Body of pancreas (tissue), 4 donors: Measurements from ENCODE around the gene KRTAP5-9. TPM values are rescaled to one million over a fixed set of nuclear protein-coding genes. Genes with fewer than 3 reads are reported as not detected.

ENCODE experiments used
- ATAC-seq: fragments of 150-250 bp; one replicate; pipeline ENCODE4 v1.9.1; 2016
- DNase-seq, 4 donors: peaks; one replicate each; pipeline ENCODE4 v3.0.0-alpha.2; 2019
- H3K27ac ChIP-seq, 4 donors: fragments of 200-600 bp; sonication (generic); 1 replicate in 3 of 4; 2 replicates in 1 of 4; pipeline versions ENCODE4 v1.5.1 to v1.6.1; 2016 to 2019; ENCODE audit warnings: mild to moderate bottlenecking in 1 of 4, mixed read lengths in 1 of 4, moderate library complexity in 1 of 4
- H3K27me3 ChIP-seq, 2 donors: fragments of 200-600 bp; sonication (generic); one replicate each; pipeline ENCODE4 v1.6.0; 2016; ENCODE audit warnings: mild to moderate bottlenecking in 1 of 2
- H3K36me3 ChIP-seq, 2 donors: fragments of 200-600 bp; sonication (generic); replicated peaks in 1 of 2; 2 replicates each; pipeline ENCODE4 v1.5.1; 2016; ENCODE audit warnings: low read depth in 2 of 2; ENCODE audit not compliant: insufficient read depth in 1 of 2
- H3K4me1 ChIP-seq: fragments of 200-600 bp; sonication (generic); one replicate; pipeline ENCODE4 v1.6.0; 2016
- H3K4me3 ChIP-seq, 2 donors: fragments of 200-600 bp; sonication (generic); 1 replicate in 1 of 2; 2 replicates in 1 of 2; pipeline ENCODE4 v1.5.1; 2016 to 2019
- H3K9me3 ChIP-seq, 3 donors: fragments of 200-600 bp; sonication (generic); 1 replicate in 2 of 3; 2 replicates in 1 of 3; pipeline ENCODE4 v1.5.1; 2016
- POLR2A ChIP-seq, 3 donors: fragments of 450-650 bp; IDR thresholded peaks; one replicate each; pipeline ENCODE4 v1.6.1; 2016; ENCODE audit warnings: antibody characterized with exemption in 3 of 3, mild to moderate bottlenecking in 2 of 3
- WGBS, 2 donors: methylation state at CpG; one replicate each; pipeline ENCODE4 v1.1.5; 2017; 5-methylcytosine and 5-hydroxymethylcytosine counted together
- intact Hi-C: fragments of 100-400 bp; cut with DNase I; formaldehyde crosslinking; loops from one replicate; pipeline ENCODE4 v1.15.1; 2023
- total RNA-seq, 2 donors: library from RNA; depleted of rRNA; stranded (reverse); fragments of >200 nt; gene quantifications; one replicate each; pipeline ENCODE4 v1.1.0, GENCODE V29; 2016
- TF ChIP-seq, protein P1 (sequence below), 7 experiments: fragments of 450-650 bp in 4 of 7; fragments of 200-600 bp in 3 of 7; sonication (generic) in 3 of 7; IDR thresholded peaks; one replicate each; pipeline ENCODE4 v1.5.1; 2016 to 2019; ENCODE audit warnings: antibody characterized with exemption in 7 of 7

KRTAP5-9 gene
- total RNA-seq, 2 donors from 2014 or later = 3.0 TPM; not detected in 1

DNA sequence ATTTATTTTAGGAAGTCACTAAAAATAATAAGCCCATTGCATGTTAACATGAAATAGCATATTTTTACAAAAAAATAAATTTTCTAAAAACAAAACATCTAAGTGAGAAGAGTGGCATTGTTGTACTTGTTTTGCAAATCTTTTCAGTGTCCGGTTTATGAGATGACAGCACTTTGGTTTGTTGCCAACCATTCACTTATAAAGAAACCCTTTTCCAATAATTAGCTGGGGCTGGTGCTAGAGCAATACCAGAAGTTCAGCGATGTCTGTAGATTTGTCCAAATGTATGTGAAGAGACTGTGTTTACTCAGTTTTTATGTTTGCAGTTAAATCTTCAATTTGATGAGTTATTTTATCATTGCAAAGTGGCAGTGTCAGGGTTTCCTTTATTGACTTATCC, 43.2 kb upstream of the KRTAP5-9 start:
- Histone ChIP-seq H3K27me3 (no peaks in the 10 kb centered on the region), H3K4me1 (no peaks in the 10 kb centered on the region), H3K27ac (no peak overlapping the region), H3K36me3 (peaks cover 0 to 2% of the 10 kb centered on the region in 2 donors), H3K4me3 (no peak overlapping the region), H3K9me3 (no peaks in the 10 kb centered on the region)
- TF ChIP-seq POLR2A (IDR thresholded peaks at IDR 0.05) = no peak
- TF ChIP-seq, protein P1, sequence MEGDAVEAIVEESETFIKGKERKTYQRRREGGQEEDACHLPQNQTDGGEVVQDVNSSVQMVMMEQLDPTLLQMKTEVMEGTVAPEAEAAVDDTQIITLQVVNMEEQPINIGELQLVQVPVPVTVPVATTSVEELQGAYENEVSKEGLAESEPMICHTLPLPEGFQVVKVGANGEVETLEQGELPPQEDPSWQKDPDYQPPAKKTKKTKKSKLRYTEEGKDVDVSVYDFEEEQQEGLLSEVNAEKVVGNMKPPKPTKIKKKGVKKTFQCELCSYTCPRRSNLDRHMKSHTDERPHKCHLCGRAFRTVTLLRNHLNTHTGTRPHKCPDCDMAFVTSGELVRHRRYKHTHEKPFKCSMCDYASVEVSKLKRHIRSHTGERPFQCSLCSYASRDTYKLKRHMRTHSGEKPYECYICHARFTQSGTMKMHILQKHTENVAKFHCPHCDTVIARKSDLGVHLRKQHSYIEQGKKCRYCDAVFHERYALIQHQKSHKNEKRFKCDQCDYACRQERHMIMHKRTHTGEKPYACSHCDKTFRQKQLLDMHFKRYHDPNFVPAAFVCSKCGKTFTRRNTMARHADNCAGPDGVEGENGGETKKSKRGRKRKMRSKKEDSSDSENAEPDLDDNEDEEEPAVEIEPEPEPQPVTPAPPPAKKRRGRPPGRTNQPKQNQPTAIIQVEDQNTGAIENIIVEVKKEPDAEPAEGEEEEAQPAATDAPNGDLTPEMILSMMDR (IDR thresholded peaks at IDR 0.05) = no peak
- 36 to 45% methylated on average over 2 of the region's 2 CpGs for WGBS, 2 donors
- intact Hi-C loops = no loop called here
- ATAC-seq = no peak
- no peak for DNase-seq

DNA sequence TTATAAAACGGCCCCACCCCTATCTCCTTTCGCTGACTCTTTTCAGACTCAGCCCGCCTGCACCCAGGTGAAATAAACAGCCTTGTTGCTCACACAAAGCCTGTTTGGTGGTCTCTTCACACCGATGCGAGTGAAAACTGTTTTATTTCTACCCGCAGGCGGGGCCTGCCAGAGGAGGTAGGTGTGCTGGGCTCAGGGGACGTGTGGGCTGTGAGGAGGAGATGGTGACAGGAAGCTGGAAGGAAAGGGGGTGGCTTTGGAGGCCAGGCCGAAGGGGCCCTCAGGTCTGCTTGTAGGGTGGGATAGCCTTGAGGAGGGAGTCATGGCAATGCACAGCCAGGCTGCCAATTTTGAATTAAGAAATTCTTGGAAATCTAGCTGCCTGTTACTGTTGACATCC, 42.4 kb upstream of the KRTAP5-9 start:
- intact Hi-C loops = no loop called here
- Histone ChIP-seq H3K4me3 (no peak overlapping the region), H3K27ac (no peak overlapping the region), H3K27me3 (no peaks in the 10 kb centered on the region), H3K9me3 (no peaks in the 10 kb centered on the region), H3K4me1 (no peaks in the 10 kb centered on the region), H3K36me3 (no peaks in the 10 kb centered on the region)
- DNase-seq (no peak), ATAC-seq (no peak)
- WGBS, 2 donors = 92% methylated on average over 9 of the region's 9 CpGs
- TF ChIP-seq, protein P1 (IDR thresholded peaks at IDR 0.05) = no peak
- TF ChIP-seq POLR2A (IDR thresholded peaks at IDR 0.05) = no peak

DNA sequence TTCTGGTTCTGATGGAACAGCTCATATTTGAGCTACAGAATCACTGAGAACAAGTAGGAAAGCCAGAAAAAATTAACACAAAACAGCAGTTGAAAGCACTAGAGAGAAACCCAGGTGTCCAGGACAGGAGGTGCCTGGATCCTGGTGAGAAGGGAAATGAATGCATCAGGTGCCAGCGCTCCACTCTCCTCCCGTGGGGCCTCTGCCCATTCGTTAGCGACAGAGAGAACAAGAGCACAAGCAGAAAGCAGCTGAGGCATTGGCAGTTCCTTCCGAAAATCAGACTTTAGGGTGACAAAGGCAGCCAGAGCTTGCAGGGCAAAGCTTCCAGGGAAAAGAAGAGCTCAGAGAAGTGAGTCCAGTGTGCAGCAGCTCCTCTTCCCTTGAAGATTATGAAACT, 41.1 kb upstream of the KRTAP5-9 start:
- H3K4me3 ChIP-seq = no peak overlapping the region
- no peaks in the 10 kb centered on the region for H3K9me3 ChIP-seq
- no peaks in the 10 kb centered on the region for H3K27me3 ChIP-seq
- TF ChIP-seq, protein P1 (IDR thresholded peaks at IDR 0.05) = no peak
- TF ChIP-seq POLR2A (IDR thresholded peaks at IDR 0.05) = no peak
- ATAC-seq (no peak), DNase-seq (no peak)
- WGBS, 2 donors = 91 to 92% methylated on average over 5 of the region's 5 CpGs
- intact Hi-C loops = no loop called here
- H3K36me3 ChIP-seq = no peaks in the 10 kb centered on the region
- H3K27ac ChIP-seq = no peak overlapping the region
- H3K4me1 ChIP-seq = no peaks in the 10 kb centered on the region

DNA sequence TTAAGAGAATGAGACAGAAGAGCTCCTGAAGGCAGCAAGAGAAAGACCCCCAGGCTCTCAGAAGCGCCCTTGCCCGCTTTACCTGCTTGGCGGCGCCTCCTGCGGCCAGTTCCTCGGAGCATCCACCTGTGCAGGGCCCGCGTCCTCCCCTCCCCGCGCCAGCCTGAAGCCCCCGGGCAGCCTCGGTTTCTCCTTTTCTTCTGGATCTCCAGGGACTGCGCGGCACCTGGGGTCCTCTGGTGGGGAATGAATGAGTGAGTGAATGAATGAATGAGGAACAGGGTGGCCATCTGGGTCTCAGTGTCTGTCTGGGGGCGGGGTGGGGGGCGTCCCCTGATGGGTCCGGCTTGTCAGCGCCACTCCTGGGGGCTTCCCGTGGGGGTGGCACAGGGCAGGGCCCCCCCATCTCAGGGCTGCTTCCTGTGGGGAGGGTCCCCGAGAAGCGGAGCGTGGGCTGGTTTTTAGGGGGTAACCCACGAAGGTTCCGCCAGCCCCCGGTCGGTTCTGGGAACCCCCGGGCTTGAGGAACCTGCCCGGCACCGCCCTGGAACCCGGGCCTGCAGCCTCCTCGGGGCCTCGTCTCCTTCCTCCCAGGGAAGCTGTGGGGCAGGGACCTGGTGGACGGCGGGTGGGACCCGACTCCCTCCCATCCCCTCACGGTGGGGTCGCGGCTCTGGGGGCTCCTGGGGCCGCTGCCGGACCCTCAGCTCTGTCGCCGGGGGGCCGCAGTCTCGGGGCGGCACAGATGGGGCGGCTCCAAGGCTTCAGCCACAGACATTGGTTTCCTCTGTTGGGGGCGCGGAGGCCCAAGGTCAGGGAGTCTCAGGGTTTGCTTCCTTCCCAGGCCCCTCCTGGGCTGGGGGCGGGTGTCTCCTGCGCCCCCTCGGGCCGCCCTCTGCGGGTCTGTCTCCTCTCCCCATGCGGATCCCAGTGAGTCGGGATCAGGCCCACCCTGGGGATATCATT, 29.4 kb upstream of the KRTAP5-9 start:
- WGBS, 2 donors = 88 to 91% methylated on average over 18 to 42 of the region's 55 CpGs
- no peak for DNase-seq
- H3K27me3 ChIP-seq = no peaks in the 10 kb centered on the region
- ATAC-seq = no peak
- no peaks in the 10 kb centered on the region for H3K9me3 ChIP-seq
- no peaks in the 10 kb centered on the region for H3K36me3 ChIP-seq
- intact Hi-C loops = no loop called here
- H3K4me1 ChIP-seq = no peaks in the 10 kb centered on the region
- H3K4me3 ChIP-seq = no peak overlapping the region
- H3K27ac ChIP-seq = no peak overlapping the region
- TF ChIP-seq, protein P1 (IDR thresholded peaks at IDR 0.05) = no peak

DNA sequence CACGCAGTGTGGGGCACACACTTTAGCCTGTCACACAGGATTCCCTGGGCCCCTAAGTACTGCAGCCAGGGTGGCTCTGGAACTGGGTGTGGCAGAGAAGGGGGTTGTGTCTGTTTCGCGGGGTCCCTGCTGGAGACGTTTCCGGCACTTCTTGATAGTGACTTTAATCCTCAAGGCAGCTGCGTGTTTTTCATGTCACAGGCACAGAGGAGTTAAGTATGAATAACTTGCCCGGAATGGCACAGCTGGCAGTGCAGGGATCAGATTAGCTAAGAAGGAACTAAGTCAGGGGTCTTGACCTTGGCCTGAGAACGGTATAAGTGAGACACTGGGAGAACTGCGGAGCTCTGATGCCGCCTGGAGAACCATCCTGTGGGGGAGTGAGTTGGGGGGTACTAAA, 28.7 kb upstream of the KRTAP5-9 start:
- 73 to 74% methylated on average over 8 to 10 of the region's 10 CpGs for WGBS, 2 donors
- DNase-seq = no peak
- no peak for ATAC-seq
- no peaks in the 10 kb centered on the region for H3K9me3 ChIP-seq
- no peaks in the 10 kb centered on the region for H3K36me3 ChIP-seq
- intact Hi-C loops = no loop called here
- no peak overlapping the region for H3K27ac ChIP-seq
- H3K4me3 ChIP-seq = no peak overlapping the region
- H3K4me1 ChIP-seq = no peaks in the 10 kb centered on the region
- TF ChIP-seq, protein P1 (IDR thresholded peaks at IDR 0.05) = no peak
- no peak for TF ChIP-seq POLR2A (IDR thresholded peaks at IDR 0.05)
- H3K27me3 ChIP-seq = no peaks in the 10 kb centered on the region
